CD4-positive, alpha-beta T cell treated with Interleukin-4 for 4 hours (primary cell): ENCODE data around the gene ZMYND11.
"Not testable (repeated sequence)": the region's sequence is repeated elsewhere in the genome, so short reads cannot be mapped to it uniquely, and the experiment has no call there.

Experiments used
- DNase-seq: peaks from one replicate; pipeline ENCODE4 v3.0.0-alpha.2; 2020

ZMYND11 gene

GRCh38 chr10:288316-289200, 153.3 kb downstream of the ZMYND11 start:
- no peak for DNase-seq

GRCh38 chr10:289581-289980, 154.3 kb downstream of the ZMYND11 start:
- DNase-seq: no peak

GRCh38 chr10:290026-290725, 154.9 kb downstream of the ZMYND11 start:
- no peak for DNase-seq

GRCh38 chr10:293636-294035, 158.4 kb downstream of the ZMYND11 start:
- DNase-seq: no peak

GRCh38 chr10:297567-297966, 162.3 kb downstream of the ZMYND11 start:
- no peak for DNase-seq

GRCh38 chr10:298033-298432, 162.8 kb downstream of the ZMYND11 start:
- DNase-seq: no peak

GRCh38 chr10:299512-299911, 164.3 kb downstream of the ZMYND11 start:
- no peak for DNase-seq

GRCh38 chr10:299969-300368, 164.7 kb downstream of the ZMYND11 start:
- DNase-seq: no peak

- DNase-seq: not testable (repeated sequence)
Observed at GRCh38 chr10:300580-300979, 165.3 kb downstream of the ZMYND11 start.

- no peak for DNase-seq
Observed at GRCh38 chr10:301536-301935, 166.3 kb downstream of the ZMYND11 start.
